WI38 (cell line): ENCODE results near the gene MTHFS.

Experiments
- H3K4me3 ChIP-seq: 2 replicates; pipeline ENCODE4 v1.5.1; 2011; ENCODE audit warnings: low read depth, mild to moderate bottlenecking, control low read depth, low read length
- CTCF ChIP-seq: IDR thresholded peaks from 2 replicates; pipeline ENCODE4 v1.5.1; 2012; ENCODE audit warnings: low read depth, mild to moderate bottlenecking, control low read depth, low read length

MTHFS gene

GRCh38 chr15:79897380-79897678 is 515 bp upstream of the MTHFS start:
- no peak for TF ChIP-seq CTCF
- H3K4me3 ChIP-seq: peak overlapping the region; percentile 66

GRCh38 chr15:79896131-79896633 is 632 bp downstream of the MTHFS start:
- H3K4me3 ChIP-seq: peak overlapping the region; percentile 66
- no peak for TF ChIP-seq CTCF

- no peak overlapping the region for H3K4me3 ChIP-seq
- TF ChIP-seq CTCF: no peak
Observed at GRCh38 chr15:79887054-79887930, 9.5 kb downstream of the MTHFS start.

- no peak overlapping the region for H3K4me3 ChIP-seq
- TF ChIP-seq CTCF: no peak
Observed at GRCh38 chr15:79886124-79886523, 10.7 kb downstream of the MTHFS start.

- TF ChIP-seq CTCF: no peak
- H3K4me3 ChIP-seq: no peak overlapping the region
Observed at GRCh38 chr15:79884204-79884596, 12.6 kb downstream of the MTHFS start.

GRCh38 chr15:79883579-79884203 is 13.1 kb downstream of the MTHFS start:
- H3K4me3 ChIP-seq: no peak overlapping the region
- no peak for TF ChIP-seq CTCF

- TF ChIP-seq CTCF: no peak
- H3K4me3 ChIP-seq: no peak overlapping the region
Observed at GRCh38 chr15:79881668-79882067, 15.1 kb downstream of the MTHFS start.
